Measurements from ENCODE around the gene PEX5L.
A peak's percentile ranks its signal among the peaks of the same experiment; 100 is the strongest.
"Not testable (repeated sequence)": the region's sequence is repeated elsewhere in the genome, so short reads cannot be mapped to it uniquely, and the experiment has no call there.

PEX5L gene

GRCh38 chr3:179829401-179829800, 207.3 kb downstream of the PEX5L start:
- no peak for FAIRE-seq

GRCh38 chr3:179828738-179829137, 208.0 kb downstream of the PEX5L start:
- FAIRE-seq = no peak

- no peak for FAIRE-seq
Observed at GRCh38 chr3:179826247-179826637, 210.5 kb downstream of the PEX5L start.

GRCh38 chr3:179825527-179826246, 211.1 kb downstream of the PEX5L start:
- FAIRE-seq = no peak

- no peak for FAIRE-seq
Observed at GRCh38 chr3:179822296-179822695, 214.4 kb downstream of the PEX5L start.

- no peak for FAIRE-seq
Observed at GRCh38 chr3:179819379-179819778, 217.4 kb downstream of the PEX5L start.

- no peak for FAIRE-seq
Observed at GRCh38 chr3:179812096-179812382, 224.7 kb downstream of the PEX5L start.

GRCh38 chr3:179811321-179812095, 225.2 kb downstream of the PEX5L start:
- peak; percentile 55 for FAIRE-seq

- FAIRE-seq = no peak
Observed at GRCh38 chr3:179809639-179810038, 227.1 kb downstream of the PEX5L start.

- no peak for FAIRE-seq
Observed at GRCh38 chr3:179807588-179807987, 229.1 kb downstream of the PEX5L start.

GRCh38 chr3:179806177-179806576, 230.6 kb downstream of the PEX5L start:
- no peak for FAIRE-seq

- FAIRE-seq = no peak
Observed at GRCh38 chr3:179801856-179802255, 234.9 kb downstream of the PEX5L start.

- FAIRE-seq = no peak
Observed at GRCh38 chr3:179801263-179801662, 235.5 kb downstream of the PEX5L start.

GRCh38 chr3:179797192-179797591, 239.5 kb downstream of the PEX5L start:
- no peak for FAIRE-seq

GRCh38 chr3:179796421-179796820, 240.3 kb downstream of the PEX5L start:
- FAIRE-seq = no peak

- FAIRE-seq = no peak
Observed at GRCh38 chr3:179794355-179794754, 242.4 kb downstream of the PEX5L start.

- FAIRE-seq = no peak
Observed at GRCh38 chr3:179791793-179792192, 244.9 kb downstream of the PEX5L start.

GRCh38 chr3:179788996-179789395, 247.7 kb downstream of the PEX5L start:
- FAIRE-seq = no peak

GRCh38 chr3:179782841-179783240, 253.9 kb downstream of the PEX5L start:
- not testable (repeated sequence) for FAIRE-seq

GRCh38 chr3:179775416-179776122, 261.2 kb downstream of the PEX5L start:
- FAIRE-seq = no peak

GRCh38 chr3:179772297-179772696, 264.4 kb downstream of the PEX5L start:
- FAIRE-seq = no peak

- no peak for FAIRE-seq
Observed at GRCh38 chr3:179771797-179772196, 264.9 kb downstream of the PEX5L start.

GRCh38 chr3:179769411-179770247, 267.1 kb downstream of the PEX5L start:
- no peak for FAIRE-seq

Measured in endometrium (tissue), 2 donors.